Testis (tissue), 3 donors: ENCODE measurements around the gene ATAD2B. TPM values are rescaled to one million over a fixed set of nuclear protein-coding genes. Genes with fewer than 3 reads are reported as not detected.
"Not testable (repeated sequence)": the region's sequence is repeated elsewhere in the genome, so short reads cannot be mapped to it uniquely, and the experiment has no call there.

Experiments
- DNase-seq: peaks from one replicate; pipeline ENCODE4 v3.0.0-alpha.2; 2019
- H3K27ac ChIP-seq, 2 donors: fragments of 200-600 bp; sonication (generic); one replicate each; pipeline ENCODE4 v1.5.1; 2019
- H3K27me3 ChIP-seq: fragments of 200-600 bp; sonication (generic); one replicate; pipeline ENCODE4 v1.5.1; 2019
- H3K36me3 ChIP-seq: fragments of 200-600 bp; sonication (generic); one replicate; pipeline ENCODE4 v1.5.1; 2017; ENCODE audit warnings: low read depth; ENCODE audit errors: missing control alignments
- H3K4me1 ChIP-seq: fragments of 200-600 bp; sonication (generic); one replicate; pipeline ENCODE4 v1.5.1; 2019
- H3K4me3 ChIP-seq, 2 donors: fragments of 200-600 bp; sonication (generic); one replicate each; pipeline ENCODE4 v1.5.1; 2017 to 2019
- H3K9me3 ChIP-seq: fragments of 200-600 bp; sonication (generic); one replicate; pipeline ENCODE4 v1.5.1; 2017
- CTCF ChIP-seq, 3 experiments: fragments of 450-650 bp in 2 of 3; fragments of 200-600 bp in 1 of 3; sonication (generic) in 1 of 3; IDR thresholded peaks; one replicate each; pipeline ENCODE4 v1.5.1; 2016 to 2019; ENCODE audit warnings: antibody characterized with exemption in 3 of 3, mild to moderate bottlenecking in 2 of 3, moderate library complexity in 1 of 3
- POLR2A ChIP-seq: fragments of 450-650 bp; IDR thresholded peaks from one replicate; pipeline ENCODE4 v1.6.1; 2017; ENCODE audit warnings: antibody characterized with exemption, mild to moderate bottlenecking, moderate library complexity
- WGBS, 2 donors: methylation state at CpG; one replicate each; pipeline ENCODE4 v1.1.5; 2018; 5-methylcytosine and 5-hydroxymethylcytosine counted together
- intact Hi-C: fragments of 100-400 bp; cut with DNase I; formaldehyde crosslinking; loops from one replicate; pipeline ENCODE4 v1.15.1; 2023; ENCODE audit warnings: low total_unique reads
- polyA plus RNA-seq: library from polyadenylated mRNA; stranded (reverse); fragments of 350-450 nt; fragmentation: Illumina TruSeq; extraction: RNeasy Lipid Tissue Mini Kit (QIAGEN cat#74804); gene quantifications from one replicate; pipeline ENCODE4 v1.2.3, GENCODE V29; 2014; ENCODE audit warnings: low read depth, low replicate concordance; ENCODE audit not compliant: insufficient read depth
- total RNA-seq, 2 donors: library from RNA; depleted of rRNA; stranded (reverse); fragments of >200 nt; gene quantifications; one replicate each; pipeline ENCODE4 v1.2.3, GENCODE V29; 2016

ATAD2B gene
- total and polyA plus RNA-seq, 3 donors from 2014 or later: 11.7 to 32.3 (median 23.2) TPM

GRCh38 chr2:23746141-23746863, 180.6 kb downstream of the ATAD2B start:
- 42 to 78% methylated on average over 2 of the region's 2 CpGs for WGBS, 2 donors
- no peak overlapping the region for H3K27ac ChIP-seq
- H3K4me1 ChIP-seq: peaks cover 4% of the 10 kb centered on the region
- TF ChIP-seq POLR2A: no peak
- no peak for TF ChIP-seq CTCF (IDR thresholded peaks at IDR 0.05)
- no peaks in the 10 kb centered on the region for H3K27me3 ChIP-seq
- no peak overlapping the region for H3K4me3 ChIP-seq
- intact Hi-C loops: no loop called here
- no peaks in the 10 kb centered on the region for H3K36me3 ChIP-seq
- H3K9me3 ChIP-seq: no peaks in the 10 kb centered on the region
- no peak for DNase-seq

DNA sequence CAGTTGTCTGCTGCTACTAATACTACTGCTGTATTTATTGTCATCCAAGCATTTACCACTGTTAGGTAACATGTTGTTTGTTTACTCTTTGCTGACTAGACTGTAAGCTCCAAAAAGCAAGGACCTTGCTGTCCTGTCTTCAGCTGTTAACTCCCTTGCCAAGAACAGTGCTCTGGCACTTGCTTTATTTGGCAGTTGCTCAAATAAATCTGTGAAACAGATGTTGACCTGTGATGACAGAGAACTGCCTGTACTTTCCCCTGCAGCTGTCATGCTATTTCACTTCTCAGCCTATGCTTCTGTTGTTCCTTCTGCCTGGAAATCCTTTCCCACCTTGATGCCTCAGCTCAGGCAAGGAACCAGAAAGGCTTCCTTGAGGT, 181.2 kb downstream of the ATAD2B start:
- DNase-seq: peak; percentile 45
- no peaks in the 10 kb centered on the region for H3K9me3 ChIP-seq
- TF ChIP-seq POLR2A (no peak), CTCF (IDR thresholded peaks at IDR 0.05) (no peak)
- H3K4me1 ChIP-seq: peaks cover 4% of the 10 kb centered on the region
- intact Hi-C loops: no loop called here
- no peaks in the 10 kb centered on the region for H3K27me3 ChIP-seq
- no peak overlapping the region for H3K27ac ChIP-seq
- no peaks in the 10 kb centered on the region for H3K36me3 ChIP-seq
- no peak overlapping the region for H3K4me3 ChIP-seq

GRCh38 chr2:23745068-23745725, 181.7 kb downstream of the ATAD2B start:
- no peaks in the 10 kb centered on the region for H3K36me3 ChIP-seq
- DNase-seq: peak; percentile 28
- intact Hi-C loops: no loop called here
- no peak overlapping the region for H3K4me3 ChIP-seq
- H3K27me3 ChIP-seq: no peaks in the 10 kb centered on the region
- no peak overlapping the region for H3K27ac ChIP-seq
- TF ChIP-seq CTCF (IDR thresholded peaks at IDR 0.05): no peak
- TF ChIP-seq POLR2A: no peak
- WGBS, 2 donors: 71% methylated on average over 8 of the region's 8 CpGs
- peaks cover 4% of the 10 kb centered on the region for H3K4me1 ChIP-seq
- no peaks in the 10 kb centered on the region for H3K9me3 ChIP-seq

DNA sequence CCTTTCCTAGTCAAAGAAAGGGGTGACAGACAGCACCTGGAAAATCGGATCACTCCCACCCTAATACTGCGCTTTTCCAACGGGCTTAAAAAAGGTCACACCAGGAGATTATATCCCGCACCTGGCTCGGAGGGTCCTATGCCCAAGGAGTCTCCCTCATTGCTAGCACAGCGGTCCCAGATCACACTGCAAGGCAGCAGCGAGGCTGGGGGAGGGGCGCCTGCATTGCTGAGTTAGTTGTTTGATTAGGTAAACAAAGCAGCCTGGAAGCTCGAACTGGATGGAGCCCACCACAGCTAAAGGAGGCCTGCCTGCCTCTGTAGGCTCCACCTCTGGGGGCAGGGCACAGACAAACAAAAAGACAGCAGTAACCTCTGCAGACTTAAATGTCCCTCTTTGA, 190.1 kb downstream of the ATAD2B start:
- H3K36me3 ChIP-seq, intact Hi-C loops: not testable (repeated sequence)
- 94 to 100% methylated on average over 6 to 9 of the region's 9 CpGs for WGBS, 2 donors

DNA sequence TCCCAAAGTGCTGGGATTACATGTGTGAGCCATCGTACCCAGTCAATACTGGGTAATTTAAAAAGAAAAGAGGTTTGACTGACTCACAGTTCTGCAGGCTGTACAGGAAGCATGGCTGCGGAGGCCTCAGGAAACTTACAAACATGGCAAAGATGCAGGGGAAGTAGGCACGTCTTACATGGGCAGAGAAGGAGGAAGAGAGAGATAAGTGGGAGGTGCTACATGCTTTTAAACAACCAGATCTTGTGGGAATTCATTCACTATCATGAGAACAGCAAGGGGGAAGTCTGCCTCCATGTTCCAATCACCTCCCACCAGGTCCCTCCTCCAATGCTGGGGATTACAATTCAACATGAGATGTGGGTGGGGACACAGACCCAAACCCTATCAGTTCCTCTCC, 192.5 kb downstream of the ATAD2B start:
- H3K27me3 ChIP-seq: no peaks in the 10 kb centered on the region
- H3K36me3 ChIP-seq: no peaks in the 10 kb centered on the region
- intact Hi-C loops: no loop called here
- no peaks in the 10 kb centered on the region for H3K4me1 ChIP-seq
- H3K9me3 ChIP-seq: no peaks in the 10 kb centered on the region
- TF ChIP-seq CTCF (IDR thresholded peaks at IDR 0.05): no peak
- TF ChIP-seq POLR2A: no peak
- H3K4me3 ChIP-seq: no peak overlapping the region
- no peak for DNase-seq
- H3K27ac ChIP-seq: no peak overlapping the region
- WGBS, 2 donors: 90 to 91% methylated on average over 3 of the region's 3 CpGs

More for the DNA sequence above, 190.1 kb downstream of the ATAD2B start:
- not testable (repeated sequence) for H3K27me3 ChIP-seq, H3K4me1 ChIP-seq, H3K4me3 ChIP-seq, H3K9me3 ChIP-seq, H3K27ac ChIP-seq, DNase-seq

- H3K4me3 ChIP-seq, H3K27me3 ChIP-seq, H3K27ac ChIP-seq, H3K4me1 ChIP-seq, H3K36me3 ChIP-seq, H3K9me3 ChIP-seq, intact Hi-C loops, DNase-seq: not testable (repeated sequence)
- WGBS, 2 donors: 95 to 96% methylated on average over 3 of the region's 3 CpGs
These were observed 203.9 kb downstream of the ATAD2B start for GRCh38 chr2:23723029-23723428.
